ENCODE results near the gene FOXR2. TPM values are rescaled to one million over a fixed set of nuclear protein-coding genes. Genes with fewer than 3 reads are reported as not detected.

FOXR2 gene
- not detected for total RNA-seq

DNA sequence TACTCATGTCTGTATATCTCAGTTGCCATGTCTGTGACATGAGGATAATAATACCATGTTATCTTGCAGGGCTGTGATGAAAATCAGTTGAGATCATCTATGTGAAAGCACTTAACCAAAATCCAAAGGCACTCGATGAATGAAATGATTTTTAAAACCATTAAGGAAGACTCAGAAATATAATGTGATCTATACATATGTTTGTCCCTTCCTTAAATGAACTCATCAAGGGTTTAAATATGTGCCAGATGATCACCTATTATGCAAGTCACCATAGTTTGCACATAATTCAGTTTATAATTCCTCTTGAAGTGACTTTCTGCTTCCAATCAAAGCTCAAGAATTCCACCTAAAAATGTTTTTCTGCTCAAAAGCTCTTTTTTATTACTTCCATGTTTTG lies at the start of gene FOXR2:
TSS of gene FOXR2 (plus strand) at position 301 of the 400 bp plus-strand sequence. CDS start 312 bp downstream, outside the sequence.
- no peak within 1 kb of the TSS for H3K27ac Mint-ChIP-seq
- no peaks in the 10 kb centered on the region for H3K36me3 Mint-ChIP-seq
- peaks cover 4 to 13% of the 10 kb centered on the region in 2 donors for H3K9me3 Mint-ChIP-seq
- no peak for DNase-seq (ENCODE audit: low spot score in 2 of 2)
- no peak for ATAC-seq

DNA sequence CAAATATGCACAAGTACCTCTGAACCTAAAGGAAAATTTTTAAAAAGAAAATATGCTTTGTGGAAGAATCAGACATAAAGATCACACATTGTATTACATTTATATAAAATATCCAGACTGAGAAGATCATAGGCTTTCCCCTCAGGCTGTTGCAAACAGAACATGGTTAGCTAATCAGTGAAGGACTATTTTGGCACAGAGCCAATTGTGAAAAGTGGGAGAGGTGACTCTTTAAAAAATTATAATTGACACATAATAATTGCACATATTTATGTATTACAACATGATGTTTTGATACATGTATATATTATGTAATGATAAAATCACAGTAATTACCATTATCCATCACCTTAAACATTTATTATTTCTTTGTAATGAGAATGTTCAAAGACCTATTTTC lies 44.1 kb upstream of the FOXR2 start:
- ATAC-seq: no peak
- no peaks in the 10 kb centered on the region for H3K36me3 Mint-ChIP-seq
- H3K27ac Mint-ChIP-seq: no peak overlapping the region
- H3K9me3 Mint-ChIP-seq: peaks cover 4 to 9% of the 10 kb centered on the region in 2 donors
- DNase-seq (ENCODE audit: low spot score in 2 of 2): no peak

- Mint-ChIP-seq H3K27ac (no peak overlapping the region), H3K9me3 (peaks cover 4 to 9% of the 10 kb centered on the region in 2 donors), H3K36me3 (no peaks in the 10 kb centered on the region)
- ATAC-seq (no peak), DNase-seq (ENCODE audit: low spot score in 2 of 2) (no peak)
Measured at GRCh38 chrX:55582447-55582846, 40.8 kb upstream of the FOXR2 start.

DNA sequence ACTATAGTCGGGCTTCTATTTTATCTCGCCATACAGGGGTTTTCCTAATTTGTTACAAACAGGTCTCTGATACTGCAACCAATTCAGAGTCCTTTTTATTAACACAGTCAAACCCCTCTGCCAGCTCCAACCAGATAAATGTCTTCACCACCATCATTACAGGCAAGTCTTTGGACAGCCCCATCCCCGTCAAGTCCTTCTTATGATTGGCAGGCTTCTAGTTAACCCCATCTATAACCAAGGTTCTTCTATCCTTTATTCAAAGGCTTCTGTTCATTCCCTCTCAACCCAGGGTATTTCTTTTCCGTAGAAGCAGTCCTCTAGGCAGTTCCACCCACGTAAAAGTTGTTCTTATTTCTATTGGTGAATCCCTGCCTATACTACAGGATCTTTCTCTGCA lies 29.9 kb upstream of the FOXR2 start:
- Mint-ChIP-seq H3K27ac (no peak overlapping the region), H3K36me3 (no peaks in the 10 kb centered on the region), H3K9me3 (peaks cover 0 to 4% of the 10 kb centered on the region in 2 donors)
- ATAC-seq (no peak), DNase-seq (ENCODE audit: low spot score in 2 of 2) (no peak)

DNA sequence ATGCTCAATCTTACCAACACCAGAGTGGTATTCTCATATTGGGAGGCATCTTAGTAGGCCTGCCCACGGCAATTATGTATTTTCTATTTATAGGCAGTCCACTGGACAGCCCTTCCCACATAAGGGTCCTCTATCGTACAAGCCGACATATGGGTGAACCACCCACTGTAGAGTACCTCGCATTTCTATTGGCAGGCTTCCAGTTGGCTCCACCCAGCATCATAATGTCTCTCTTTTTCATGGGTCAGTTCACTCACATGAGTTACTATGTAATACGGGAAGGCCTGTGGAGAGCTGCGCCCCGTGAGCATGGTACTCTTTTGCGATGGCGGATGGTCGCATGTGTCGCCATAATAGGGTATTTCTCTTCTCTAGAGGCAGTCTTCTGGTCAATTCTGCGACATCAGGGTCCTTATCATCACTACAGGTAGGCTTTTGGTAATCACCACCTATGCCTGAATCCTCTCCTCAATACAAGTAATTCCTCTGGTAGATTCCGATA lies 29.4 kb upstream of the FOXR2 start:
- peaks cover 0 to 4% of the 10 kb centered on the region in 2 donors for H3K9me3 Mint-ChIP-seq
- no peak overlapping the region for H3K27ac Mint-ChIP-seq
- no peaks in the 10 kb centered on the region for H3K36me3 Mint-ChIP-seq
- ATAC-seq (no peak), DNase-seq (ENCODE audit: low spot score in 2 of 2) (no peak)

DNA sequence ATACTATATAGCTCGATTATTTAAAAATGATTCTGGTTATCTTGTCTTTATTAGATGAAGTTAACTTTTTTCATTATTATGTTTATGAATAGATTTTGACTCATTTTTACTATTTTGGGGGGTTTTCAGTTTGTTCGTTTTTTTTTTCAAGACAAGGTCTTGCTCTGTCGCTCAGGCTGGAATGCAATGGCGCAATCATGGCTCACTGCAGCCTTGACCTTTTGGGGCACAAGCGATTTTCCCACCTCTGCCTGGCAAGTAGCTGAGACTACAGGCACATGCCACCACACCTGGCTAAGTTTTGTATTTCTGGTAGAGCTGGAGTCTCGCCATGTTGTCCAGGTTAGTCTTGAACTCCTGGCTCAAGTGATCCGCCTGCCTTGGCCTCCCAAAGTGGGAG lies 24.9 kb upstream of the FOXR2 start:
- Mint-ChIP-seq H3K9me3 (peaks cover 0 to 3% of the 10 kb centered on the region in 2 donors), H3K36me3 (no peaks in the 10 kb centered on the region), H3K27ac (no peak overlapping the region)
- ATAC-seq (no peak), DNase-seq (ENCODE audit: low spot score in 2 of 2) (no peak)

- no peaks in the 10 kb centered on the region for H3K36me3 Mint-ChIP-seq
- no peak overlapping the region for H3K27ac Mint-ChIP-seq
- no peak for ATAC-seq
- DNase-seq (ENCODE audit: low spot score in 2 of 2): no peak
- peaks cover 4 to 13% of the 10 kb centered on the region in 2 donors for H3K9me3 Mint-ChIP-seq
Measured at GRCh38 chrX:55619547-55619946, 3.7 kb upstream of the FOXR2 start.

DNA sequence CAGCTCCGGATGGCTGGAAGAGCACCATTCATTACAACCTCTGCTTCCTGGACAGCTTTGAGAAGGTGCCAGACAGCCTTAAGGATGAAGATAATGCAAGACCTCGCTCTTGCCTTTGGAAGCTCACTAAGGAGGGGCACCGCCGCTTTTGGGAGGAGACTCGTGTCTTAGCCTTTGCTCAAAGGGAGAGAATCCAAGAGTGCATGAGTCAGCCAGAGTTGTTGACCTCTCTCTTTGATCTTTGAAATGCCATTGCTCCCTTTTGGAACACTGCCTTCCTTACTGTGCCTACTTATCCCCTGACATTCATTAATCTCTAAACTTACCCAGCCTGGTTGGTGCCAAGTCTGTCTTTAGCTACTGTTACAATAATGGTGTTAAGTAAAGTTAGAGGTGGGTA lies 1.2 kb downstream of the FOXR2 start:
- DNase-seq (ENCODE audit: low spot score in 2 of 2): no peak
- Mint-ChIP-seq H3K9me3 (peaks cover 4 to 13% of the 10 kb centered on the region in 2 donors), H3K36me3 (no peaks in the 10 kb centered on the region), H3K27ac (no peak overlapping the region)
- ATAC-seq: no peak

- H3K36me3 Mint-ChIP-seq: no peaks in the 10 kb centered on the region
- DNase-seq (ENCODE audit: low spot score in 2 of 2) (no peak), ATAC-seq (no peak)
- no peak overlapping the region for H3K27ac Mint-ChIP-seq
- no peaks in the 10 kb centered on the region for H3K9me3 Mint-ChIP-seq
Measured at GRCh38 chrX:55636109-55636508, 12.9 kb downstream of the FOXR2 start.

GRCh38 chrX:55638933-55639332 lies 15.7 kb downstream of the FOXR2 start:
- Mint-ChIP-seq H3K9me3 (no peaks in the 10 kb centered on the region), H3K36me3 (no peaks in the 10 kb centered on the region)
- ATAC-seq: no peak

DNA sequence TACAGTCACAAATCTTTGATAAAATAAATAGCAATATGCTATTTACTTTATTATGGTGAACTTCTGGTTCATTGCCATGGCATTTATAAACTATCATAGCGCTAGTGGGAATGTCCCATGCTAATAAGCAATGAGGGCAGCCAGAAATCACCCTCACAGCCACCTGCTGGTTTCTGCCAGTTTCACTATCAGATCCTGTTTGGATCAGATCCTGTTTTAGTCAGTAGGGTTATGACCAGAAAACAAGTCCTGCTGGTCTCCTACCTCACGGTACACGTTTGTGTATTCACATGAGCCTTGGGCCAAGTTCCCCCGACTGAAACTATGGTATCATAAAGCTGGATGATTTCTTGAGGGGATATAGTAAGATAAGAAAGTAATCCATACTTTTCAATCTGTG lies 17.7 kb downstream of the FOXR2 start:
- no peak overlapping the region for H3K27ac Mint-ChIP-seq

More at GRCh38 chrX:55638933-55639332, 15.7 kb downstream of the FOXR2 start:
- no peak overlapping the region for H3K27ac Mint-ChIP-seq
- DNase-seq (ENCODE audit: low spot score in 2 of 2): no peak

GRCh38 chrX:55648434-55648833 lies 25.2 kb downstream of the FOXR2 start:
- Mint-ChIP-seq H3K9me3 (peaks cover 0 to 7% of the 10 kb centered on the region in 2 donors), H3K36me3 (no peaks in the 10 kb centered on the region)

More for the DNA sequence above, 17.7 kb downstream of the FOXR2 start:
- Mint-ChIP-seq H3K36me3 (no peaks in the 10 kb centered on the region), H3K9me3 (no peaks in the 10 kb centered on the region)
- ATAC-seq (no peak), DNase-seq (ENCODE audit: low spot score in 2 of 2) (no peak)

DNA sequence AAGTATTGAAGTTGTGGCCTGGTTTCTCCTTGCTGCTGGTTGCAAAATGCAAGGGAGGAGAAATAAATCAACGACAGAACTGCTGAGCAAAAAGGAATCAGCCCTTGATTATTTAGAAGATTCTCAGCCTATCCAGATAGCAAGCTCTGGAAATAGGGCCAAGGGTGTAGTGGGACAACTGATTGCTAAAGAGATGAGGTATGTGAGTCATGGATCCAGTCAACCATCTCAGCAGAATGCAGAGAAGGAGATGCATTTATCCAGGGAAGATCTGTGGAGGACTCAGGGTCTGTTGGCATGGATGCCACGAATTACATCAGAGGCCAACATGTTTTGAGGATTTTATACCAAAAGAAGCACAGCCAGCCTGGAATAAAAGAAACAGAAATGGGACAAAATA lies 36.7 kb downstream of the FOXR2 start:
- Mint-ChIP-seq H3K27ac (no peak overlapping the region), H3K9me3 (no peaks in the 10 kb centered on the region), H3K36me3 (no peaks in the 10 kb centered on the region)
- ATAC-seq (no peak), DNase-seq (ENCODE audit: low spot score in 2 of 2) (no peak)

More at GRCh38 chrX:55648434-55648833, 25.2 kb downstream of the FOXR2 start:
- DNase-seq (ENCODE audit: low spot score in 2 of 2) (no peak), ATAC-seq (peak in 1 of 2 donors; percentile 11)
- no peak overlapping the region for H3K27ac Mint-ChIP-seq

GRCh38 chrX:55663584-55663983 lies 40.4 kb downstream of the FOXR2 start:
- no peaks in the 10 kb centered on the region for H3K36me3 Mint-ChIP-seq
- ATAC-seq (no peak), DNase-seq (ENCODE audit: low spot score in 2 of 2) (no peak)
- no peaks in the 10 kb centered on the region for H3K9me3 Mint-ChIP-seq
- H3K27ac Mint-ChIP-seq: no peak overlapping the region

GRCh38 chrX:55668084-55668483 lies 44.9 kb downstream of the FOXR2 start:
- H3K9me3 Mint-ChIP-seq: peaks cover 8 to 12% of the 10 kb centered on the region in 2 donors
- DNase-seq (ENCODE audit: low spot score in 2 of 2): no peak

More at GRCh38 chrX:55668084-55668483, 44.9 kb downstream of the FOXR2 start:
- Mint-ChIP-seq H3K27ac (no peak overlapping the region), H3K36me3 (peaks cover 14 to 21% of the 10 kb centered on the region in 2 donors)
- ATAC-seq: no peak
